ENCODE results near the gene TMEM200C.
"Not testable (repeated sequence)": the region's sequence is repeated elsewhere in the genome, so short reads cannot be mapped to it uniquely, and the experiment has no call there.

Gene TMEM200C

GRCh38 chr18:5874336-5874735 lies 21.0 kb downstream of the TMEM200C start:
- no peak for ATAC-seq
- Mint-ChIP-seq H3K4me3 (no peak overlapping the region), H3K4me1 (no peaks in the 10 kb centered on the region), H3K9me3 (no peaks in the 10 kb centered on the region), H3K36me3 (ENCODE audit: low read depth) (no peaks in the 10 kb centered on the region), H3K27me3 (peaks cover 6% of the 10 kb centered on the region), H3K27ac (no peak overlapping the region)
- DNase-seq, result no peak

- no peak for ATAC-seq
- H3K4me3 Mint-ChIP-seq, result no peak overlapping the region
- peaks cover 2% of the 10 kb centered on the region for H3K27me3 Mint-ChIP-seq
- H3K27ac Mint-ChIP-seq, result no peak overlapping the region
- H3K9me3 Mint-ChIP-seq, result no peaks in the 10 kb centered on the region
- H3K36me3 Mint-ChIP-seq (ENCODE audit: low read depth), result no peaks in the 10 kb centered on the region
- no peak for DNase-seq
- no peaks in the 10 kb centered on the region for H3K4me1 Mint-ChIP-seq
Observed at GRCh38 chr18:5872886-5873285, 22.4 kb downstream of the TMEM200C start.

- Mint-ChIP-seq H3K27me3 (peaks cover 1% of the 10 kb centered on the region), H3K4me3 (no peak overlapping the region), H3K4me1 (no peaks in the 10 kb centered on the region), H3K36me3 (ENCODE audit: low read depth) (no peaks in the 10 kb centered on the region), H3K9me3 (no peaks in the 10 kb centered on the region), H3K27ac (no peak overlapping the region)
- ATAC-seq, result no peak
- no peak for DNase-seq
Observed at GRCh38 chr18:5871426-5871825, 23.9 kb downstream of the TMEM200C start.

DNA sequence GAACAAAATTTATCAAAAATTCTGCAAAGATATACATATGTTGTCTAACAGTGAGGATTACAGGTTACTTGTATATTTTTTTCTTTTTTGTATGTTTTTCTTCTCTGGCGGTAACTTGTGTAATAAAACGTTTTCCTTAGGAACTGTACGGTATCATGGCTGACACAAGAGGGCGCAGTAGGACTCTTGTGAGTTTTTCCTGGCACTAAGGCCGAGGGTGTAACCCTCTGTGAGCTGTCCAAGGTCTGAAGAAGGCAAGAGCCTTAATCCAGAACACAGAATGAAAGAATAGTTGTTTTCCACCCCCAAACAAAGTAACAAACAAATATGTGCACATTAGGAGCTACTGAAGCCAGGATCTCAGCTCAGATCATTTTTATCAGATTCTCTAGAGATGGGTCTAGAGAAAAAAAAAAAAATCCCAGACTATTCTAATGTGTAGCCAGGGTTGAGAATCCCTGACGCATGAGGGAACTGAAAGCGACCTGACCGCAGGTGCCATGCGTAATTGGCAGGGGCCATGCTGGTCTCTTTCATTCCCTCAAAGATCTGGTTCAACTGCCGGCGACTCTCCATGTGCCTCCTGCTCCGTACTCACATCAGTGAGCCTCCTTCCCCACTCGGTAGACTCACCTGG lies 27.0 kb downstream of the TMEM200C start:
- H3K4me3 Mint-ChIP-seq, result no peak overlapping the region
- H3K27ac Mint-ChIP-seq, result no peak overlapping the region
- no peaks in the 10 kb centered on the region for H3K36me3 Mint-ChIP-seq (ENCODE audit: low read depth)
- H3K27me3 Mint-ChIP-seq, result no peaks in the 10 kb centered on the region
- ATAC-seq (no peak), DNase-seq (peak; percentile 36)
- H3K4me1 Mint-ChIP-seq, result no peaks in the 10 kb centered on the region
- peaks cover under 1% of the 10 kb centered on the region for H3K9me3 Mint-ChIP-seq

DNA sequence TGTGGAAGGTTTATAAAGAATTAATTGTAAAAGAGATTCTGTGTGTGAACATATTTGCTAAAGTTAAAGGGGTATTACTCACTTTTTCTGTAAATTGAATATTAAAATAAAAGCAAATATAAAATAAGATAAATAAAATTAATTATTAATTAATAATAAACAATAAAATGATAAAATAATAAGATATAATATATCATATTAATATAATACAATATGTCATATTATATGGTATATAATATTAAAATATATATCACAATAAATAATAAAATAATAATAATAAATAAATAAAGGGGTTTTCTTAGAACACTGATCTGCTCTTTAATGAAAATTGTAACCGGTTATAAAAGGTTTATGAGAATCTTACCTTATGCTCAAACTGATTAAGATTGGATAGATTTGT lies 29.8 kb downstream of the TMEM200C start:
- ATAC-seq, result no peak
- Mint-ChIP-seq H3K9me3 (peaks cover 22% of the 10 kb centered on the region), H3K27ac (no peak overlapping the region)

GRCh38 chr18:5862127-5862526 lies 33.2 kb downstream of the TMEM200C start:
- H3K4me1 Mint-ChIP-seq; H3K36me3 Mint-ChIP-seq (ENCODE audit: low read depth); ATAC-seq; H3K4me3 Mint-ChIP-seq; DNase-seq; H3K27me3 Mint-ChIP-seq; H3K27ac Mint-ChIP-seq: not testable (repeated sequence)
- H3K9me3 Mint-ChIP-seq, result peaks cover 31% of the 10 kb centered on the region

More for the DNA sequence above, 29.8 kb downstream of the TMEM200C start:
- no peak overlapping the region for H3K4me3 Mint-ChIP-seq
- H3K4me1 Mint-ChIP-seq, result no peaks in the 10 kb centered on the region
- peaks cover 2% of the 10 kb centered on the region for H3K27me3 Mint-ChIP-seq
- no peaks in the 10 kb centered on the region for H3K36me3 Mint-ChIP-seq (ENCODE audit: low read depth)
- DNase-seq, result no peak

DNA sequence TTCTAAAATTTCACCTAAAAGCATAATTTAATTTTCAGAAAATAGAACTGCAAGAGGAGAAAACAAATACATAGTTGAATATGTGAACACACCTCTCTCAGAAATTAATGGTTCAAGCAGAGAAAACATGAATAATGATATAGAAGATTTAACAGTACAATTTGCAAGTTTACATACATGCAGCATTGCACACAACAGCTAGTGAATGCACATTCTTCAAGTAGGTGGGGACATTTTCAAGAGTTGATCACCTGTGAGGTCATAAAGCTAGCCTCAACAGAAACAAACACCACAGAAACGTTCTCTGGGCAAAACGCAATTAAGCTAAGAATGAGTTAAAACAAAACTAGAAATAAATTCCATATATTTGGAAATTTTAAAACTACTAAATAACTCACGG lies 38.1 kb downstream of the TMEM200C start:
- H3K9me3 Mint-ChIP-seq, result peaks cover 19% of the 10 kb centered on the region
- no peaks in the 10 kb centered on the region for H3K36me3 Mint-ChIP-seq (ENCODE audit: low read depth)
- ATAC-seq (no peak), DNase-seq (no peak)
- H3K27ac Mint-ChIP-seq, result no peak overlapping the region
- H3K4me3 Mint-ChIP-seq, result no peak overlapping the region
- H3K4me1 Mint-ChIP-seq, result no peaks in the 10 kb centered on the region
- peaks cover 6% of the 10 kb centered on the region for H3K27me3 Mint-ChIP-seq

DNA sequence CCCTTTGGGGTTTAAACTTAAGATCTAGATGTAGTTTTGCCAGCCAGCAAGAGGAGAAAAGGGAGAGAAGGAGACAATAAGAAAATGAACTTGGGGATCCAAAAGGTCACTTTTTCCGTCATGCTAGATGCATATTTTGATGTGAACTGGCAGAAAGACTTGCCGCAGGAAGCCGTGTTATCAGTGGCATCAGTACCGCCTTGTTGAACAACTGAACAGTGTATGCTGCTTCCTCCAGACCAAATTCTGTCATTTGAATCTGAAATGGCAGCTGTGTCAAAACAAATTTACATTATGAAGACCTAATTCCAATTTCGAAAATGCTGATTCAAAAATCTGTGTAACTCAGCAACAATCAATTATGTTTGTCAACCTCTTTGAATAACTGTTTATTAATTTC lies 42.1 kb downstream of the TMEM200C start:
- Mint-ChIP-seq H3K9me3 (no peaks in the 10 kb centered on the region), H3K36me3 (ENCODE audit: low read depth) (no peaks in the 10 kb centered on the region), H3K27ac (no peak overlapping the region), H3K4me1 (no peaks in the 10 kb centered on the region), H3K4me3 (no peak overlapping the region), H3K27me3 (peaks cover 6% of the 10 kb centered on the region)
- no peak for DNase-seq
- ATAC-seq, result no peak

- Mint-ChIP-seq H3K4me3 (no peak overlapping the region), H3K36me3 (ENCODE audit: low read depth) (no peaks in the 10 kb centered on the region), H3K9me3 (no peaks in the 10 kb centered on the region), H3K27me3 (peaks cover 4% of the 10 kb centered on the region), H3K4me1 (no peaks in the 10 kb centered on the region), H3K27ac (no peak overlapping the region)
- ATAC-seq (no peak), DNase-seq (no peak)
Observed at GRCh38 chr18:5851998-5852397, 43.3 kb downstream of the TMEM200C start.

DNA sequence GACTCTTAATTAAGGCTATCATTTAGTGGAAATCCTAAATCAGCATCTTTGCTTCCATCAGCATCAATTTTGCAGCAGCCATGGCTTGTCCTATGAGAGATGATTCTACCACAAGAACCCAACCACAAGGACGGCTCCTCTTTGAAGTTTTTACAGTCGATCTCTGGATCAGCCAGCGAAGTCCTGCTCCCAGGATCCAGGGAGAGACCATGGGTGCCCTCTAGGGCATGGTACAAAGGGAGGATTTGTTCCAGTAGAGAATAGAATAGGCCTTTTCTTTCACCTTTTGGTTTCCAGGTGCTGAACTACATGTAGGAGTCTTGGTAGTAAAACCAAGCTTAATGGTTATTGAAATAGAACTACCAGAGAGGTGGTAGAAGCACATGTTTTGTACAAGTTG lies 52.7 kb downstream of the TMEM200C start:
- no peaks in the 10 kb centered on the region for H3K4me1 Mint-ChIP-seq
- H3K27me3 Mint-ChIP-seq, result peaks cover 5% of the 10 kb centered on the region
- H3K36me3 Mint-ChIP-seq (ENCODE audit: low read depth), result no peaks in the 10 kb centered on the region
- no peak overlapping the region for H3K27ac Mint-ChIP-seq
- ATAC-seq (no peak), DNase-seq (no peak)
- H3K4me3 Mint-ChIP-seq, result no peak overlapping the region
- no peaks in the 10 kb centered on the region for H3K9me3 Mint-ChIP-seq

GRCh38 chr18:5841518-5841917 lies 53.8 kb downstream of the TMEM200C start:
- Mint-ChIP-seq H3K27ac (no peak overlapping the region), H3K4me1 (no peaks in the 10 kb centered on the region), H3K36me3 (ENCODE audit: low read depth) (no peaks in the 10 kb centered on the region), H3K9me3 (no peaks in the 10 kb centered on the region), H3K27me3 (peaks cover 3% of the 10 kb centered on the region), H3K4me3 (no peak overlapping the region)
- ATAC-seq, result no peak
- DNase-seq, result no peak

DNA sequence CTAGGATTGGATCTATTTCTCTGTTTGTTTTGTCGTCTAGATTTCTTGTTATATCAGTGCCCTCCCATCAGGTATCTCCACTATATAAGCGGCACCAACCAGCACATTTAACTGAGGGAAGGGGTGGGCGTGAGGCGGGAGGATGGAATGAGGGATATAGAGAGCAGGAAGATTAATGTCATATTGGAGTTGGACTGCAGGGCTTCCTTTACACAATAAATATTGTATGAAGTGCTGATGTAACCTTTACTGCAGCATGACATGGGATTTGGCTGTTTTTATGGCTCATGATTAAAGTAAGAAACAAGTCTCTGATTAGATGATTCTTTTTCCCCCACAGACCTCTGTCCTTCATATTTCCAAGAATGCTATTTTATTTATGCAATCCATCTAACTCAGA lies 54.8 kb downstream of the TMEM200C start:
- no peak for ATAC-seq
- Mint-ChIP-seq H3K27ac (no peak overlapping the region), H3K36me3 (ENCODE audit: low read depth) (no peaks in the 10 kb centered on the region), H3K27me3 (peaks cover 3% of the 10 kb centered on the region), H3K4me3 (no peak overlapping the region), H3K9me3 (no peaks in the 10 kb centered on the region), H3K4me1 (no peaks in the 10 kb centered on the region)
- no peak for DNase-seq

GRCh38 chr18:5840025-5840424 lies 55.3 kb downstream of the TMEM200C start:
- Mint-ChIP-seq H3K27me3 (peaks cover 2% of the 10 kb centered on the region), H3K36me3 (ENCODE audit: low read depth) (no peaks in the 10 kb centered on the region), H3K9me3 (no peaks in the 10 kb centered on the region), H3K4me1 (no peaks in the 10 kb centered on the region), H3K4me3 (no peak overlapping the region), H3K27ac (no peak overlapping the region)
- DNase-seq (no peak), ATAC-seq (no peak)

- Mint-ChIP-seq H3K9me3 (no peaks in the 10 kb centered on the region), H3K27me3 (peaks cover 2% of the 10 kb centered on the region), H3K4me1 (no peaks in the 10 kb centered on the region), H3K36me3 (ENCODE audit: low read depth) (no peaks in the 10 kb centered on the region), H3K4me3 (no peak overlapping the region), H3K27ac (no peak overlapping the region)
- ATAC-seq, result no peak
- no peak for DNase-seq
Observed at GRCh38 chr18:5839102-5839501, 56.2 kb downstream of the TMEM200C start.
